ENCODE data around the gene DYNC1H1.

DNA sequence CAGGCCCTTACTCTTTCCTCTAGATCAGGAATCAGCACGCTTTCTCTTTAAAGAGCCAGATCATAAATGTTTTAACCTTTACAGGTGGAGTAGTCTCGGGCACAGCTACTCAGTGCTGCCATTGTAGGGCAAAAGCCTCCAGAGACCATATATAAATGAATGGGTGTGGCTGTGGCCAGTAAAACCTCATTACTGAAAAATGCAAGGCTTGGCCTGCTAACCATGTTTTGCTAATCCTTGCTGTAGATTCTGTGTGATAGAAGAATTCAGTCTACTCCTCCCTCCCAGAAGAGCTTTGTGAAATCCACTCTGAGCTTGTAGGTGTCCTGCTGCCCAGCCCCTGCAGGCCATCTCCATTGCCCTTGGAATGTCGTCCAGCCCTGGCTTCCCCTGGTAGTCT lies 64.4 kb downstream of the DYNC1H1 start:
- TF ChIP-seq, protein P1, sequence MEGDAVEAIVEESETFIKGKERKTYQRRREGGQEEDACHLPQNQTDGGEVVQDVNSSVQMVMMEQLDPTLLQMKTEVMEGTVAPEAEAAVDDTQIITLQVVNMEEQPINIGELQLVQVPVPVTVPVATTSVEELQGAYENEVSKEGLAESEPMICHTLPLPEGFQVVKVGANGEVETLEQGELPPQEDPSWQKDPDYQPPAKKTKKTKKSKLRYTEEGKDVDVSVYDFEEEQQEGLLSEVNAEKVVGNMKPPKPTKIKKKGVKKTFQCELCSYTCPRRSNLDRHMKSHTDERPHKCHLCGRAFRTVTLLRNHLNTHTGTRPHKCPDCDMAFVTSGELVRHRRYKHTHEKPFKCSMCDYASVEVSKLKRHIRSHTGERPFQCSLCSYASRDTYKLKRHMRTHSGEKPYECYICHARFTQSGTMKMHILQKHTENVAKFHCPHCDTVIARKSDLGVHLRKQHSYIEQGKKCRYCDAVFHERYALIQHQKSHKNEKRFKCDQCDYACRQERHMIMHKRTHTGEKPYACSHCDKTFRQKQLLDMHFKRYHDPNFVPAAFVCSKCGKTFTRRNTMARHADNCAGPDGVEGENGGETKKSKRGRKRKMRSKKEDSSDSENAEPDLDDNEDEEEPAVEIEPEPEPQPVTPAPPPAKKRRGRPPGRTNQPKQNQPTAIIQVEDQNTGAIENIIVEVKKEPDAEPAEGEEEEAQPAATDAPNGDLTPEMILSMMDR (IDR thresholded peaks at IDR 0.05): no peak
- no peak for TF ChIP-seq POLR2A (IDR thresholded peaks at IDR 0.05)
